Measurements from ENCODE around the gene ZNF516.

GRCh38 chr18:76482971-76483691, 11.9 kb downstream of the ZNF516 start:
- TF ChIP-seq CTCF (IDR thresholded peaks at IDR 0.05; ENCODE audit: low read length) (no peak), EZH2 (IDR thresholded peaks at IDR 0.05; ENCODE audit: borderline replicate concordance, low read length) (no peak)

All from OCI-LY1 (cell line).